ENCODE results near the gene NPAS3. TPM values are rescaled to one million over a fixed set of nuclear protein-coding genes. Genes with fewer than 3 reads are reported as not detected.

Gene NPAS3
- total RNA-seq, 1 experiment from 2014 or later, result not detected

DNA sequence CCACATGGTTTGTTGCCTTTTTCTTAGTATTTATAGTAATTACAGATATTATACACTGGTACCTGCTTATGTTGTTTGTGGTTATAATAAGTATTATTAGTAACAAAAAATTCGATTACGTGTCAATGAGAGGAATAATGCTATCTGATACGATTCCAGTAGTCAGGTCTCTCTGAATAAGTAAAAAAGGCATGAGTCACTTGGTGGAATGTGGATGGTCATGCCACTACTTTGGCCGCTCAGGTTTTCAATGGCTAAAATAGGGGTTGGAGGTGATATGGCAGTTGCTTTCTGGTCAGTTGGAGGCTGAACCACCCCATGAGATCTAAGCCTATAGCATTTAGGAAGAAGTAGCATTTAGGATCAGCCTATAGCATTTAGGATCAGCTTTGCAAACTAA lies 255.9 kb downstream of the NPAS3 start:
- DNase-seq (ENCODE audit: low read depth, low spot score) (no peak), ATAC-seq (no peak)
- no peaks in the 10 kb centered on the region for H3K79me2 ChIP-seq (ENCODE audit: insufficient read depth, low read length)
- TF ChIP-seq ZFX (IDR thresholded peaks at IDR 0.05), result no peak
- H3K4me3 ChIP-seq (replicated peaks in 1 of 2; ENCODE audit: low read depth in 1 of 2, low read length in 2 of 2), result no peak overlapping the region
- H4K20me1 ChIP-seq (ENCODE audit: insufficient read depth), result no peaks in the 10 kb centered on the region
- H3K36me3 ChIP-seq (ENCODE audit: control insufficient read depth in 1 of 2, insufficient read depth in 2 of 2, low read length in 2 of 2), result no peaks in the 10 kb centered on the region; a peak in 1 of 4 replicates
- no peaks in the 10 kb centered on the region; a peak in 1 of 4 replicates for H3K9me3 ChIP-seq (ENCODE audit: control insufficient read depth in 1 of 2, insufficient read depth in 1 of 2, low read depth in 1 of 2, low read length in 2 of 2)
- H3K9me2 ChIP-seq (ENCODE audit: insufficient read depth), result no peaks in the 10 kb centered on the region
- H3K4me1 ChIP-seq (ENCODE audit: control insufficient read depth in 1 of 2, insufficient read depth in 2 of 2, low read length in 2 of 2), result no peaks in the 10 kb centered on the region
- no peak overlapping the region for H3K4me2 ChIP-seq (ENCODE audit: low read length)
- POLR2A ChIA-PET, result no interaction called here
- no TSS peak for BruUV-seq (replicated peaks)
- H3K9ac ChIP-seq (ENCODE audit: low read length), result no peak overlapping the region
- RAD21 ChIA-PET (ENCODE audit: low non-redundant PET in 1 of 2, low total read pairs in 2 of 2, uncharacterized antibody in 2 of 2, unreplicated experiment in 2 of 2), result no interaction called here
- intact Hi-C loops (cut with micrococcal nuclease), result no loop called here
- CTCF ChIA-PET, result no interaction called here
- H2AFZ ChIP-seq (ENCODE audit: low read depth, low read length, poor library complexity, severe bottlenecking), result no peak overlapping the region
- no peak overlapping the region for H3K27ac ChIP-seq (ENCODE audit: low read depth, low read length)
- no peaks in the 10 kb centered on the region for H3K27me3 ChIP-seq (ENCODE audit: insufficient read depth, low read length)

DNA sequence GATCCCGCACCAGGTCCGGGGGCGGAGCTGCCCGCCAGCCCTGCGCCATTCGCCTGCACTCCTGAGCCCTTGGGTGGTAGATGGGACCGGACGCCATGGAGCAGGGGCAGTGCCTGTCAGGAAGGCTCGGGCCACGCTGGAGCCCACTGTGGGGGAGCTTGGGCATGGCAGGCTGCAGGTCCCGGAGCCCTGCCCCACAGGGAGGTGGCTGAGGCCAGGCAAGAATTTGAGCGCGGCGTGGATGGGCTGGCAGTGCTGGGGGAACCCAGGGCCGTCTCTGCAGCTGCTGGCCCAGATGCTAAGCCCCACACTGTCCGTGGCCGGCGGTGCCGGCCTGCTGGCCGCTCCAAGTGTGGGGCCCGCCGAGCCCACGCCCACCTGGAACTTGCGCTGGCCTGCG lies 260.0 kb downstream of the NPAS3 start:
- Histone ChIP-seq H3K27ac (ENCODE audit: low read depth, low read length) (no peak overlapping the region), H2AFZ (ENCODE audit: low read depth, low read length, poor library complexity, severe bottlenecking) (no peak overlapping the region), H3K36me3 (ENCODE audit: control insufficient read depth in 1 of 2, insufficient read depth in 2 of 2, low read length in 2 of 2) (no peaks in the 10 kb centered on the region; a peak in 1 of 4 replicates), H3K4me2 (ENCODE audit: low read length) (no peak overlapping the region), H4K20me1 (ENCODE audit: insufficient read depth) (no peaks in the 10 kb centered on the region), H3K9me3 (ENCODE audit: control insufficient read depth in 1 of 2, insufficient read depth in 1 of 2, low read depth in 1 of 2, low read length in 2 of 2) (no peaks in the 10 kb centered on the region; a peak in 1 of 4 replicates), H3K9me2 (ENCODE audit: insufficient read depth) (no peaks in the 10 kb centered on the region), H3K79me2 (ENCODE audit: insufficient read depth, low read length) (no peaks in the 10 kb centered on the region), H3K9ac (ENCODE audit: low read length) (no peak overlapping the region), H3K27me3 (ENCODE audit: insufficient read depth, low read length) (no peaks in the 10 kb centered on the region), H3K4me1 (ENCODE audit: control insufficient read depth in 1 of 2, insufficient read depth in 2 of 2, low read length in 2 of 2) (no peaks in the 10 kb centered on the region), H3K4me3 (replicated peaks in 1 of 2; ENCODE audit: low read depth in 1 of 2, low read length in 2 of 2) (no peak overlapping the region)
- CTCF ChIA-PET, result no interaction called here
- TF ChIP-seq EGR1 (IDR thresholded peaks at IDR 0.05; ENCODE audit: low read depth), result no peak
- TF ChIP-seq RAD21 (IDR thresholded peaks at IDR 0.05; ENCODE audit: low read depth), result no peak
- TF ChIP-seq CBX3 (IDR thresholded peaks at IDR 0.05; ENCODE audit: low read depth), result no peak
- no peak for TF ChIP-seq ZNF274 (IDR thresholded peaks at IDR 0.05; ENCODE audit: low read depth, low read length)
- TF ChIP-seq, protein P1, sequence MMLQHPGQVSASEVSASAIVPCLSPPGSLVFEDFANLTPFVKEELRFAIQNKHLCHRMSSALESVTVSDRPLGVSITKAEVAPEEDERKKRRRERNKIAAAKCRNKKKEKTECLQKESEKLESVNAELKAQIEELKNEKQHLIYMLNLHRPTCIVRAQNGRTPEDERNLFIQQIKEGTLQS (IDR thresholded peaks at IDR 0.05), result no peak
- no peak for TF ChIP-seq ZFX (IDR thresholded peaks at IDR 0.05)
- TF ChIP-seq ELF1 (IDR thresholded peaks at IDR 0.05; ENCODE audit: borderline replicate concordance, low read depth), result no peak
- no peak for TF ChIP-seq FOSL1 (IDR thresholded peaks at IDR 0.05; ENCODE audit: low read depth)
- TF ChIP-seq, protein P2, sequence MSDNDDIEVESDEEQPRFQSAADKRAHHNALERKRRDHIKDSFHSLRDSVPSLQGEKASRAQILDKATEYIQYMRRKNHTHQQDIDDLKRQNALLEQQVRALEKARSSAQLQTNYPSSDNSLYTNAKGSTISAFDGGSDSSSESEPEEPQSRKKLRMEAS (IDR thresholded peaks at IDR 0.05), result no peak
- no peak for TF ChIP-seq EZH2 (IDR thresholded peaks at IDR 0.05)
- DNase-seq (ENCODE audit: low read depth, low spot score), result no peak
- RAD21 ChIA-PET (ENCODE audit: low non-redundant PET in 1 of 2, low total read pairs in 2 of 2, uncharacterized antibody in 2 of 2, unreplicated experiment in 2 of 2), result no interaction called here
- POLR2A ChIA-PET, result no interaction called here
- no peak for ATAC-seq
- no TSS peak for BruUV-seq (replicated peaks)
- intact Hi-C loops (cut with micrococcal nuclease), result no loop called here
